SIG-M5 treated with dmso at 0.1 percent for 504 hours (cell line): ENCODE data around the gene RTL9.
"Not testable (repeated sequence)": the region's sequence is repeated elsewhere in the genome, so short reads cannot be mapped to it uniquely, and the experiment has no call there.

ENCODE experiments used
- DNase-seq: peaks from one replicate; lab custom pipeline; 2025; ENCODE audit not compliant: unreplicated experiment; lab: John Stamatoyannopoulos, UW

Gene RTL9

DNA sequence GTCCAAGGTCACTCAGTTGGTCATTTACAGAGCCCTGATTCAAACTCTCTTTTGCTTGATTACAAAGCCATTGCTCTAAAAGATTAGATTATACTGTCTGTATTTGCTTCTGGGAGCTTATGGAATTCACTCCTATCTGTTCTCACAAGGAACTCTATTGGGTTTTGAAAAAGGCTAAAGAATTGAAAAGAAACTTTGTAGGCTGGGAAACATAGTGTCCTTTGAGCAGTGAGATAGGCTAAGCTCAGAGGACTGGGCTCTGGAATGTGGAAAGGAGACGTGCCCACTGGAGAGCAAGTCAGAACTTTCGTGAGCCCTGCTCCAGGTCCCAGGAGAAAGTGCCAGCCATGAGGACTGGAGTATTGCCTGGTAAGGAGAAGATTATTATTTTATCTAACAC, at the start of gene RTL9:
TSS of gene RTL9 (plus strand) at position 301 of the 400 bp plus-strand sequence. CDS start 91,770 bp downstream, outside the sequence.
- DNase-seq: no peak

DNA sequence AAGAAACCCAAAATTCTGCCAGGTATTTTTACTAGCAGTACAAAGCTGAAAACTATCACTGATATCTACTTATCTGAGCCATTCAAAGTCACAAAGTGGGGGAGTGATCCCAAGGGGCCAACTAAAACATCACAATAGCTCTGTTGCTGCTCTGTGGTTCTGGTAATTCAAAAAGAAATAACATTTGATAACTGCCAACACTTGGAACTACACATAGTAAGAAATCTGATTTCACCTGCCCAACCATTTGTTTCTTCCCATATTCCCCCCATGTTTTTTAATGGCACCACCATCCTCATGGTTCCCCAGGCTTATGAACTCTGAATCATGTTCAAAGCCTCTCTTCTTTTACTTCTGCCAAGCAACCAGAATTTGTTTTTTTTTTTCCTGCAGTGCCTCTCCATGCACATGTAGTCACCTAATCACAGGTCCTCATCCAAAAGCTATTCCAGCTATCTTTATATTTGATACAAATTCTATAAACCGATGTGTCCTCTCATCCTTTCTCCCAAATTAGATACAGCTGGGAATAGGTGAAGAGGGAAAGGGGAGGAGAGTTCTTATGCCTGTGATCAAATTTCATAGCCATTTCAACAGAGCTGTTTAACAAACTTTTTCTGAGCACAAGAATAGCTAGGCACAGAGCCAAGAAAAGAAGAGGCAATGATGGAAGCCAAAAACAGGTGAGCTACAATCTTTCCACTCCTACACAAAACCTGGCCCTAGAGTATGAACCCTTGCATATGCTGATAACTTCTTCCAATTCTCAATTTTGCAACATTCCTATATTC, 48.5 kb upstream of the RTL9 start:
- no peak for DNase-seq

DNA sequence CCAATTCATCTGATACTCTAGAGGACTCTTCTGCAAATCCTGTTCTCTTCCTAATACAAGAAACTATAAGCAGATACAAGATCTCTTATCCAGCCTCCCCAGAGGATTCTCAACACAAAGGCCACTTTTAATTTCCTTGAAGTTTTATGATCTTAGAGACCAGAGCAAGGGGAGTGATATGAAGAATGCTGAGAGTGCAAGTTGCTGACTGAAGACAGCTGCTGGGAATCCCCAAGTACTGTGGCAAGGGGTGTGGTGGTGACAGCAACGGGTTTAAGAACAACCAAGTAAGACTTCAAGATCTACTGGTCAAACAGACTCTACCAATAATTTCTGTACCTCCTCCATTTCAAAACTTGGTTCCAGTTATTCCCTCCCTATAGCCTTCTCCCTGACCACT, 47.8 kb upstream of the RTL9 start:
- DNase-seq: no peak

DNA sequence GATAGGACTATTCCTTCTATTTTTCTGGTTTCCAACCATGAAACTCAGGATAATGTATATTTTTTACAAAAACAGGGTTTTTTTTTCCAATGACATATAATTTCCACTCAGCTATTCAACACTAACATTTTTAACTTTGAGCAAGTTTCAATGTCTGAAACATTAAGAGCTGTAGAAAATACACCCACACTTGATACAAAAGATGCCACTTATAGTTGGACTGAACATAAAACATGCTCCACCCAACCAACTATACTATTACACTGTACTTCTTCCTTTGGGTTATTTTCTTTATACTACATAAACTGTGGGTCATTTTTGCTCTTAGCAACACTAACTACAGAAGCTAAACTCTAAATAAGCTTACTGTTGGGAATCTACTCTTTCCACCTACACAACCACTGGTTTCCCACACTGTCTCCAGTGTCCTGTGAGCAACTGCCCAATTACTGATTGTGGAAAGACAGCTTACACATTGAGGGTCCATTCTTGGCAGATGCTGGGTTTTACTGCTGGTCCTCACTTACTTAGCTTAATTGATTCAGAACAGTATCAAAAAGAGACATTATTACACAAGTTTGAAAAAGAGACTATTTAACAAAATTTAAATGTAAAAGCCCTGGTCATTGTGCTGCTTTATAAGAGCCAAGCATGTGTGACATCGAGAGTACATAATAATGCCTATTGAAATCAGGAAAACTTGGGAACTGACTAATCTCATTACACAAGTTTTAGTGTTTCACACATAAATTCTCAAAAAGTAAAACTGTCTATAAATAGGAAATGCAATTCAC, 47.0 kb upstream of the RTL9 start:
- no peak for DNase-seq

DNA sequence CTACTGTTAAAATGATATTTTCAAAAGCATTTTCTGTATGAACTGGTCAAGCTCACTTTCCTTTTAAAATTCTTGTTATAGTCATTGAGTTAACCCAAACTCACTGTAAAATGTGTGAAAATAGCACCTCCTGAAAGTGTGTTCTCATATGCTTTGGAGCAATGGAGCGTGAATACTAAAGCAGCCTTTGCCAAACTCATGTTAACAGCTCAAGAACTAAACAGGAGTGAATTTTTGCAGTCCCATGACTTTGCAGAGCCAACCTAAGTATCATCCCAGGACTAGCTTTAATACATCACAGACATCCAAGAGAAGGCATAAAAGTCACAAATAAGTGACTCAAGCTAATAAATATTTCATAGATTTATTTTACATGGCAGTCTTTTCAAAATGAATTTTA, 43.1 kb upstream of the RTL9 start:
- no peak for DNase-seq

GRCh38 chrX:110316351-110317060, 42.1 kb upstream of the RTL9 start:
- DNase-seq: no peak

- no peak for DNase-seq
These were observed 41.4 kb upstream of the RTL9 start for GRCh38 chrX:110317061-110317819.

- peak; percentile 76 for DNase-seq
These were observed 40.6 kb upstream of the RTL9 start, which contains the start of gene AMMECR1 for GRCh38 chrX:110317820-110318663. Gene AMMECR1, minus strand, starts transcription at chrX:110318085. Its CDS starts 14 bp downstream, at chrX:110318071.

DNA sequence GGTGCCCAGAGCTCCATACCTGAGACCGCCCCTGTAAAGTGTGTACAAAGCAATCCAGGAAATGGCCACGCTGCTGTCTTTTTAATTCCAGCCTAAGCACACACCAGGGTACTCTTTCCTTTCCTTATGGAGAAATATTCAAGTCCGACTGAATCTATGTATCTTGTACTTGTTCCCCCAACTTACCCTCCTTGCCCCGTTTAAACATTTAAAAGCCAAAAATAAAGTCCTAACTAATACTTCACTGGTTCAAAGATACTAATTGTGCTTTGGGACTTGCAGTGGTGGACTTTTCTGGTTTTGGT, 40.0 kb upstream of the RTL9 start:
- DNase-seq: no peak

DNA sequence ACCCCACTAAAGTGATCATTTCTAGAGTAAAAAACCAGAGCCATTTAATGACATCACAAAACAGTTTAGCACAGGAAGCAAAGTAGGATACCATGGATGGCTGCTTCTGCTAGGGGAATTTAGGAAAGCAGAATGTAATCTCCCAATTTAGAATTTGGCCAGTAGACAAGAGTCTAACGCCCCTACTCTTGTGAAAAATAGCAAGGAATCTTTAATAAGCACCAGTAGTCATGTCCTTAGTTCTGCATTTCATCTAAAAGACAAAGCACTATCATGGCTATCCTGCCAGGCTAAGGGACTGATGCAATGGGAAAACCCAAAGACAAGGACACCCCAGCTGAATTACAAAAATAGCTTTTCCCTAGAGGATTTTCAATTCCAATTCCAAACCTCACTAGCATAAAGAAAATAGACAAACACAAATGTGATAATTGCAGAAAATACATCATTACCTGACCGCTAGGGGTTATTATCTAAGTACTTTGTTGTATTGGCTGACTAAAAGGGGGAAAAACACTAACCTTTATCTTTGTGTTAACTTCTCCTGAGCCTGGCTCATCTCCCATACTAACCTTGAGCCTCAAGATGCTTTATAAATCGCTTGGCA, 38.2 kb upstream of the RTL9 start:
- DNase-seq: no peak

DNA sequence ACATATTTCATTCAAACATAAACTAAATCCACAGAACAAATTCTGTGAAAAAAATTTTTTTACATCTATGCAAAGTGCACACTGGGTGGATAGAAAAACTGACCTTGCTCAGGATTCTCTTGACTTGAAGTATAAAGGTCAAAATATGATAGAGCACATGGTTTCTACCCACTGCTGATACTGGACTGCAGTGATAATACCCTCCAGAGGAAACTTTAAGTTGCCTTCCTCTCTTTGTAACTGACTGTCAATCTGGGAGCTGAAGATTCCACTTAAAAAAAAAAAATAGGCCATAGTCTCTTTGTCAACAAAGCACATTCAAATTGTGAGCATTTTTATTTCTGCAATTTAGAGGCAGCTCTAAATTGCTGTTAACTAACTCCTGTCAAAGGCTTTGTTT, 37.6 kb upstream of the RTL9 start:
- no peak for DNase-seq

DNA sequence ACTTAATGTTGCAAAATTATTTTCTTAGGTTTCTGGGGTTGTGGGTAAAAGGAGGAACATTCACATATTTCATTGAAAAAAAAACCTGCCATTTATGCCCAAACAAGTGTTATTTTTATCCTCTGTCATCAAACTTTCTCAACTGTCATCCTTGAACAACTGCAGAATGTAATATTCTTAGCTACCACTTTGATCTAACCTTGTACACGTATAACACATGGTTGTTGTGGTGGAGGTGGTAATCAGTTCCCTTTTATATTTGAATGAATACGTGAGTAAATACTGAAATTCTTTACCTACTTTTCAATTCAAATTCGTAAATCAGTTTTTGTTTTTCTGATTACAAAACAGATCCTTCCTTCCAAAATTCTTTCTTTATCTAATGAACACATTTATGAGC, 37.0 kb upstream of the RTL9 start:
- DNase-seq: no peak

GRCh38 chrX:110322603-110323002, 36.0 kb upstream of the RTL9 start:
- no peak for DNase-seq

DNA sequence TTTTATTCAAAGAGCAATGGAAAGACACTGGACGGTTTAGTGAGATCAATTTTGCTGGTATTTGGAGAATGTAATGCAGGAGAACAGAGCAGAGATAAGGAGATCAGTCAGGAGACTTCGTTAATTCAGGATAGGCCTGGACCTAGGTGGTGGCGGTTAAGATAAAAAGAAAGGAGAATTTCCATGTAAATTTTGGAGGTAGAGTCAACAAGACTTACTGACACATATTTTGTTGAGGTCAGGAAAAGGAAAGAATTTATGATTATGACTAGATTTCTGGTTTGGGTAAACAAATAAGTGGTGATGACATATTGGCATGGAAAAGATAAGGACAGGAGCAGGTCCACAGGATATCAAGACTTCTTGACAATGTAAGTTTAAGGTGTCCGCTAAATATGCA, 31.9 kb upstream of the RTL9 start:
- DNase-seq: no peak

DNA sequence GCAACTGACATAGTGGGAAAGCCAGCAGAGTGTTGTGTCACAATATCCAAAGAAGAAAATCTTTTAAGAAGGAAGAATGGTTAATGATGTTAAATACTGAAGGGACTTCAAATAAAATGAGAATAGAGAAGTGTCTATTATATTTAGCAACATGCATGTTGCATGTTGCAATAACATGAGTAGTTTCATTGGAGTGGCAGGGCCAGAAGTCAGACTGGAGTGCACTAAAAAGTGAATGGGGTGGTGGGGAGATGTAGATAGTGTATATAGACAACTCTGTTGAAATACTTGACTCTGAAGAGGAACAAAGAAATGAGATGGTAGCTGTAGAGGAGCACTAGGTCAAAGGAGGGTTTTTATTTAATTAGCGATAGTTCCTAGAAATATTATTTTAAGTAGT, 31.3 kb upstream of the RTL9 start:
- peak; percentile 92 for DNase-seq

DNA sequence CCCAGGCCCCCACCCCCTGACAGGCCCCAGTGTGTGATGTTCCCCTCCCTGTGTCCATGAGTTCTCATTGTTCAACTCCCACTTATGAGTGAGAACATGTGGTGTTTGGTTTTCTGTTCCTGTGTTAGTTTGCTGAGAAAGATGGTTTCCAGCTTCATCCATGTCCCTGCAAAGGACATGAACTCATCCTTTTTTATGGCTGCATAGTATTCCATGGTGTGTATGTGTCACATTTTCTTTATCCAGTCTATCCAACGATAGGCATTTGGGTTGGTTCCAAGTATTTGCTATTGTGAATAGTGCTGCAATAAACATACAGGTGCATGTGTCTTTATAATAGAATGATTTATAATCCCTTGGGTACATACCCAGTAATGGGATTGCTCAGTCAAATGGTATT, 30.0 kb upstream of the RTL9 start:
- DNase-seq: not testable (repeated sequence)

DNA sequence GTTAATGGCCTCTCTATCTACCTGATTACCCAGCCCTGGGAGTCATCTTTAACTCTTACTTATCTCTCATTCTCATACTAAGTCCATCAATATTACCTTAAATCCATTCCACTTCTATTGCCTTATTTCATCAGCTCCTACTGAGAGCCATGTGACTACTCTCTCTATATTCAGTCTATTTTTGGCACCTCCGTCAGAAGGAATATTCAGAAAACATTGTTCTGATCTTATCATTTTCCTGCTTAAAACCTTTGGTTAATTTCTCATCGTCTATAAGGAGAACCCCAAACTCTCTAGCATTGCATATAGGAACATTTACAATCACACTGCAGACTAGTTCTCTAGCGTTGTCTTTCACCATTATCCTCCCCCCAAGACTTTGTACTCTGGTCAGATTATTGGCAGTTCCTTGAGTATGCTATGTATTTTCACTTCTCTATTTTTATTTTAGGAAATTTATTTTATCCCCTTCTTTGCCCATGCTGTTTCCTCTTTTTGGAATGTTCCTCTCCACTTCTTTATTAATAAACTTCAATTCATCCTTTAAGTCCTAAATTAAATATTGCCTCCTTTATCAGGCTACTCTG, 27.1 kb upstream of the RTL9 start:
- DNase-seq: peak; percentile 66

GRCh38 chrX:110333458-110333857, 25.2 kb upstream of the RTL9 start:
- not testable (repeated sequence) for DNase-seq

DNA sequence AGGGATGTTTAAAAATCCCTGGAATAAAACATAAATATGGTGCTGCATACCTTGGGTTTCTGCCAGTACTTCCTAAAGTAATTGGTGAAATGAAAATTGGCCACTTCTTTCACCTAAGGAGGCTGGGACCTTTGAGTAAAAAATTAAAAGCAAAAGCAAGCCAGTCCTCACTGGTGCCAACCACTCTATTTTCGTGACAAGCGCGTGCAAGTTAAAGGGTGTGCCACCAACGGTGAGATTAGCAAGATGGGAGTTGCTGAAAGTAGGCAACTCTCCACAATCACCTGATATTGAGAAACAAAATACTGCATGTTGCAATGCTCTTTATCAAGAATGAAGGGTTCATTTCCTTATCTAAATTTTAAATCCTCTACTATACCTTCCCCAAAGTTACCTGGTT, 19.7 kb upstream of the RTL9 start:
- no peak for DNase-seq
